ENCODE results near the gene PLAC8.
"Not testable (repeated sequence)": the region's sequence is repeated elsewhere in the genome, so short reads cannot be mapped to it uniquely, and the experiment has no call there.

PLAC8 gene

DNA sequence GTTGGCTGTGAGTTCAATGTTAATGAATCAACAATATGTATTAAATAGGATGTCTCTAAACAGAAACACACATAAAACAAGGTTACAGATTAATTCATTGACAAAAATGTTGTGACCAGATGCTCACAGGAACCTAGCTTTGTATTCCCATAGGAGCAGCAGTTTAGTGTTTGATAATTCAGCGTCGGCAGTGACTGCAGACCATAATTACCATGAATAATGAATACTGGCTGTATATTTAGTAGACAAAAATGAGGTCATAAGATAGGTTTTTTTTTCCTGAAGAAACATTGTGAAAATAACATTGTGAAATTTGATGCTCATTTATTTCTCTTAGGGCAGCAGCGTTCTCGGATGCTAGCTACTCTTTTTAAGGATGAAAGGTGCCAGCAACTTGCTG lies 51.8 kb downstream of the PLAC8 start:
- DNase-seq: no peak

GRCh38 chr4:83054928-83055327 lies 59.6 kb downstream of the PLAC8 start:
- DNase-seq: no peak

- DNase-seq: not testable (repeated sequence)
Measured at GRCh38 chr4:83048781-83049180, 65.7 kb downstream of the PLAC8 start.

DNA sequence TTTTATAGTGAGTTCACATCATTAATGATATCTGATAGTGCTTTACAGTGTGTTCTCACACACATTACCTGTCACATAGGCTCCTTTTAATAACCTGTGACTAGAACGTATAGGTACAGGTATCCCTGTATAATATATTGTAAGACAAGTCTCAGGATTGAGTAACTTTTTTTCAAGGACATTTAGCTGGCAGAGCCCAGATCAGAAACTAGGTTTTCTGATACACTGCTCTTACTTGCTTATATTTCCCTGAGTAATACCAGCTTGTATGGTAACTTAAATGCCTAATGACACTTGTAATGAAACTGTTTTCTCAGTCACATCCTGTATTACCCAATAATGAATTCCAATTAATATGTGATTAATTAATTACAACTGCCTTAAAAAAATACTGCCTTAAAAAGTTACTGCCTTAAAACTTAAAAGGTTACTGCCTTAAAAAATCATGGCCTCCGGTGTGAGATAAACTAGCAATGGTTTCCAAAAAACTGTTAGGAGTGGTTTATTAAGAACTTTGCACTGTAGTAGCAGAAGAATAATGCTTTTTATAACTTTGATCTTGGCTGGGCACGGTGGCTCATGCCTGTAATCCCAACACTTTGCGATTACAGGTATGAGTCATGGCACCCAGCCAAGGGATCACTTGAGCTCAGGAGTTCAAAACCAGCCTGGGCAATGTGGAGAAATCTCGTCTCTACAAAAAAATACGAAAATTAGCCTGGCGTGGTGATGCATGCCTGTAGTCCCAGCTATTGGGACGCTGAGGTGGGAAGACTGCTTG lies 67.6 kb downstream of the PLAC8 start:
- DNase-seq: no peak

- no peak for DNase-seq
Measured at GRCh38 chr4:83043801-83044407, 70.6 kb downstream of the PLAC8 start.

- not testable (repeated sequence) for DNase-seq
Measured at GRCh38 chr4:83043157-83043556, 71.4 kb downstream of the PLAC8 start.

- no peak for DNase-seq
Measured at GRCh38 chr4:83040269-83040668, 74.3 kb downstream of the PLAC8 start.
